Measurements from ENCODE around the gene SHROOM3. TPM values are rescaled to one million over a fixed set of nuclear protein-coding genes. Genes with fewer than 3 reads are reported as not detected.

Gene SHROOM3
- total RNA-seq: 10 to 100 TPM; 15.2 to 35.8 (median 29.9) TPM
- long read RNA-seq, partial matches to known transcripts: 0 of 4 reads
- long read RNA-seq, other reads (novel, unspliced or antisense): 4 of 4 reads

DNA sequence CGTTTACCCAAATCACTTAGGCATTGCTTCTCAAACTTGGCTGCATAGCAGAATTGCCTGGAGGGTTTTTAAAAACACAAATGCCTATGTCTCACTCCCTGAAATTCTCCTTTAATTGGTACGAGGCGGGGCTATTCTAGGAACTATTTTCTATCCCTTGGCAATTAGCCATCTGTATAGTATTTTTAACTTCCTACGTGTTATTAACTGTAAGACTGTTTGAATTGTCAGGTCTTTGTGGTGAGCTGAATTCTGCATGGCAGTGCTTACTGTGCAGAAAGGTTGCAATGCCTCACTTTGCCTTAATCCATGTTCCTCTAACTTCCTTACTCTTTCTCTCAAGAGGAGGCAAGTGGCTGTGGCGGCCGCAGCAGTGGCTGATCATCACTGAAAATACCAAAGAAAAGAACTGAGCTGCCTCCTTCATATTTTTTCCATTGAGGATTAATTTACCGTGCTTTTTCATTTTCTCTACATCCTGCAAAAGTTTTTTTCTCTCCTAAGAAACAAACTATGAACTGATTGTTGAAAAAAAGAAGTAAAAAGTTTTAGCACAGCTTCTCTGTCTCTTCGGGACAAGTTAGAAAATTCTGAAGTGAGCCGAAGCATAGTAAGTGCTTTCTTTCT is at the start of gene SHROOM3:
TSS of gene SHROOM3 (plus strand) at position 329 of the 627 bp plus-strand sequence. CDS start 824 bp downstream, outside the sequence.
- Histone ChIP-seq H3K27ac (no peak within 1 kb of the TSS), H3K9me3 (no peaks in the 10 kb centered on the region), H3K4me3 (peak within 1 kb of the TSS in 1 of 3 donors; percentile 8), H3K27me3 (no peaks in the 10 kb centered on the region), H3K36me3 (no peaks in the 10 kb centered on the region), H3K4me1 (no peaks in the 10 kb centered on the region)
- 37% methylated on average over 8 of the region's 9 CpGs for WGBS (ENCODE audit: insufficient coverage, low coverage, low lambda C conversion rate, missing lambda C conversion rate)
- DNase-seq (no peak), ATAC-seq (peak in 3 of 4 donors; percentile 20 to 33 (median 24))
- intact Hi-C loops (cut with DNase I): loop anchor here in 1 of 2 donors (5.0 kb wide), 1 partner anchor 67 kb away; no protein-coding TSS in a partner anchor
- TF ChIP-seq, protein P1, sequence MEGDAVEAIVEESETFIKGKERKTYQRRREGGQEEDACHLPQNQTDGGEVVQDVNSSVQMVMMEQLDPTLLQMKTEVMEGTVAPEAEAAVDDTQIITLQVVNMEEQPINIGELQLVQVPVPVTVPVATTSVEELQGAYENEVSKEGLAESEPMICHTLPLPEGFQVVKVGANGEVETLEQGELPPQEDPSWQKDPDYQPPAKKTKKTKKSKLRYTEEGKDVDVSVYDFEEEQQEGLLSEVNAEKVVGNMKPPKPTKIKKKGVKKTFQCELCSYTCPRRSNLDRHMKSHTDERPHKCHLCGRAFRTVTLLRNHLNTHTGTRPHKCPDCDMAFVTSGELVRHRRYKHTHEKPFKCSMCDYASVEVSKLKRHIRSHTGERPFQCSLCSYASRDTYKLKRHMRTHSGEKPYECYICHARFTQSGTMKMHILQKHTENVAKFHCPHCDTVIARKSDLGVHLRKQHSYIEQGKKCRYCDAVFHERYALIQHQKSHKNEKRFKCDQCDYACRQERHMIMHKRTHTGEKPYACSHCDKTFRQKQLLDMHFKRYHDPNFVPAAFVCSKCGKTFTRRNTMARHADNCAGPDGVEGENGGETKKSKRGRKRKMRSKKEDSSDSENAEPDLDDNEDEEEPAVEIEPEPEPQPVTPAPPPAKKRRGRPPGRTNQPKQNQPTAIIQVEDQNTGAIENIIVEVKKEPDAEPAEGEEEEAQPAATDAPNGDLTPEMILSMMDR (IDR thresholded peaks at IDR 0.05): no peak
- TF ChIP-seq POLR2A (IDR thresholded peaks at IDR 0.05): no peak

DNA sequence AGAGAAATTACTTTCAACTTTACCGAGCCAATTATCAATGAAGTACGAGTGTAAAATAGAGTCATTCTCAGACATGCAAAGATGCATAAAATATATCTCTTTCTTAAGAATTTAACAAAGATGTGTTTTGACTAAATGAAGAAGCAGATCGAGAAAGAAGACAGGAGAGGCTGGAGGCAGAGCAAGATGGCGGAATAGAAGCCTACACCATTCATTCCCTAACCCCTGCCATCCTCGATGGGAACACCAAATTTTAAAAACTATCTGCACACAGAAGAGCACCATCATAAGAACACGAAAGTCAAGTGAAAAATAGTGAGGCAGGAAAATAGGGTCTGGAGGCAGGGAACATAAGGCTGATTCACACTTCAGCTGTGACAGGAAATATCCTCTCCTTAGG is 49.1 kb upstream of the SHROOM3 start:
- Histone ChIP-seq H3K27me3 (no peaks in the 10 kb centered on the region), H3K36me3 (no peaks in the 10 kb centered on the region), H3K4me3 (no peak overlapping the region), H3K27ac (no peak overlapping the region), H3K9me3 (no peaks in the 10 kb centered on the region), H3K4me1 (peaks cover 0 to 27% (median 0%) of the 10 kb centered on the region in 4 donors)
- 88% methylated on average over 6 of the region's 6 CpGs for WGBS (ENCODE audit: insufficient coverage, low coverage, low lambda C conversion rate, missing lambda C conversion rate)
- DNase-seq: no peak
- intact Hi-C loops (cut with DNase I): no loop called here
- TF ChIP-seq POLR2A (IDR thresholded peaks at IDR 0.05): no peak
- TF ChIP-seq, protein P1 (IDR thresholded peaks at IDR 0.05): no peak
- ATAC-seq: no peak

DNA sequence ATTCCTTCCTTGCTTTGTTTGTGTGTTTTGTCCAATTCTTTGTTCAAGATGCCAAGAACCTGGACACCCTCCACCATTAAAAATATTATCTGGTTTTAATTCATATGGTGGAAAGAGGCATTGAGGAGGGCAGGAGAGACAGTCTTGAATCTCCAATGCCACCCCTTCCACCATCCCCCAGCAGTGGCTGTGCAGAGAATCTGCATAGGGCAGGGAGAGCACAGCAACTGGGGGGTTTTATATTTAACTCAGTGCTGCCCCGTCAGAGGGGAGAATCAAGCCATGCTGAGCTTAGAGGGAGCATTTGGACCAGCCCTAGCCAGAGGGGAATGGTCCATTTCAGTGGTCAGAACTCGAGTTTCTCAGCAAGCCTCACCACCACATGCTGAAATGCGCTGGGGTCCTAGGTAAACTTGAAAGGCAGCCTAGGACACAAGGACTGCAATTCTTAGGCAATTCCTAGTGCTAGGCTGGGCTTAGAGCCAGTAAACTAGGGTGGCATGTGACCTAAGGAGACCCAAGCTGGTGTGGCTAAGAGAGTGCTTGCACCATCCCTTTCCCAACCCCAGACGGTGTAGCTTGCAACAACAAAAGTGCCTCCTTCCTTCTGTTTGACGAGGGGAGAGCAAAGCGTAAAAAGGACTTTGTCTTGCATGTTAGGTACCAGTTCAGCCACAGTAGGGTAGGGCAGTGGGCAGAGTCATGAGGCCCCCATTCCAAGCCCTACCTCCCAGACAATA is 48.3 kb upstream of the SHROOM3 start:
- no peak overlapping the region for H3K4me3 ChIP-seq
- peaks cover 0 to 27% (median 0%) of the 10 kb centered on the region in 4 donors for H3K4me1 ChIP-seq
- H3K36me3 ChIP-seq: no peaks in the 10 kb centered on the region
- peak; percentile 40 to 86 (median 69) for DNase-seq
- no peaks in the 10 kb centered on the region for H3K27me3 ChIP-seq
- H3K27ac ChIP-seq: peak overlapping the region in 1 of 3 donors; percentile 41
- WGBS (ENCODE audit: insufficient coverage, low coverage, low lambda C conversion rate, missing lambda C conversion rate): 46% methylated on average over 3 of the region's 6 CpGs
- intact Hi-C loops (cut with DNase I): no loop called here
- no peak for TF ChIP-seq POLR2A (IDR thresholded peaks at IDR 0.05)
- TF ChIP-seq, protein P1 (IDR thresholded peaks at IDR 0.05): no peak
- peak; percentile 88 to 97 (median 93) for ATAC-seq
- H3K9me3 ChIP-seq: no peaks in the 10 kb centered on the region

DNA sequence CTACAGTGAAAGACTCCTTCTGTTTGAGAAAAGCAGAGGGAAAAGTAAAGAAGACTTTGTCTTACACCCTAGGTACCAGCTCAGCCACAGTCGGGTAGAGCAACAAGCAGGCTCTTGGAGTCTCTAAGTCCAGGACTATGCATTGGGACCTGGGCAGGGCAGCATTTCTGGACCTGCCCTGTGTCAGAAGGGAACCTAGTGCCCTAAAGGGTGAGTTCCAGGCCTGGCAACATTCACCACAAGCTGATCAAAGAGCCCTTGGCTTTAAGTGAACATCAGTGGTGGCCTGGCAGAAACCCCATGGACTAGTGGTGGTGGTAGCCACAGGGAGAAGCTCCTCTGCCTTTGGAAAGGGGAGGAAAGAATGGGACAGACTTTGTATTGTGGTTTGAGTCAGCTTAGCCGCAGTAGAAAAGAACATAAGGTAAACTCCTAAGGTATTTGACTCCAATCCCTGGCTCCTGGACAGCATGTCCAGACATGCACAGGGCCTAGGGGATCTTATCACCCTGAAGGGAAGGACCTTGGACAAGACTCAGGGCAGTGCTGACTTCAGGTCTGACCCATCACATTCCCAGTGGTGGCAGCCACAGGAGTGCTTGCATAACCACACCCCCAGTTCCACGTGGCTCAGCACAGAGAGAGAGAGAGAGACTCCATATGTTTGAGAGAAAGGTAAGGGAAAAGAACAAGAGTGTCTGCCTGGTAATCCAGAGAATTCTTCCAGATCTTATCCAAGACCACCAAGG is 46.7 kb upstream of the SHROOM3 start:
- 68% methylated on average over 2 of the region's 3 CpGs for WGBS (ENCODE audit: insufficient coverage, low coverage, low lambda C conversion rate, missing lambda C conversion rate)
- H3K4me3 ChIP-seq: no peak overlapping the region
- DNase-seq: peak in 2 of 3 donors; percentile 70 to 76
- H3K4me1 ChIP-seq: peaks cover 0 to 23% (median 0%) of the 10 kb centered on the region in 4 donors
- no peaks in the 10 kb centered on the region for H3K27me3 ChIP-seq
- H3K9me3 ChIP-seq: no peaks in the 10 kb centered on the region
- intact Hi-C loops (cut with DNase I): no loop called here
- H3K27ac ChIP-seq: peak overlapping the region in 1 of 3 donors; percentile 55
- peak; percentile 50 to 82 (median 78) for ATAC-seq
- no peaks in the 10 kb centered on the region for H3K36me3 ChIP-seq
- no peak for TF ChIP-seq POLR2A (IDR thresholded peaks at IDR 0.05)
- TF ChIP-seq, protein P1 (IDR thresholded peaks at IDR 0.05): no peak
